Activated CD8-positive, alpha-beta memory T cell treated with anti-CD3 and anti-CD28 coated beads, Interleukin-2, amount 50 U/mL, for 1 hour (primary cell): Measurements from ENCODE around the gene PAAF1.

Source experiments
- DNase-seq: peaks from one replicate; pipeline ENCODE4 v3.0.0-alpha.2; 2020; ENCODE audit errors: extremely low read depth

The PAAF1 gene

GRCh38 chr11:73972620-73973449 is 96.0 kb downstream of the PAAF1 start:
- DNase-seq = no peak

- no peak for DNase-seq
Observed at GRCh38 chr11:73974604-73975478, 98.0 kb downstream of the PAAF1 start.

GRCh38 chr11:73975479-73975757 is 98.6 kb downstream of the PAAF1 start:
- no peak for DNase-seq

- DNase-seq = no peak
Observed at GRCh38 chr11:73976451-73977151, 99.8 kb downstream of the PAAF1 start.

GRCh38 chr11:73977856-73978519 is 101.2 kb downstream of the PAAF1 start:
- DNase-seq = no peak

GRCh38 chr11:73978576-73979086 is 101.8 kb downstream of the PAAF1 start:
- no peak for DNase-seq

GRCh38 chr11:73980001-73980961 is 103.5 kb downstream of the PAAF1 start:
- DNase-seq = peak; percentile 73
